Activated CD4-positive, alpha-beta T cell treated with anti-CD3 and anti-CD28 coated beads for 4 hours (primary cell): ENCODE results near the gene DNAJC17.

Experiments used
- DNase-seq, 2 donors: peaks; one replicate each; pipeline ENCODE4 v3.0.0-alpha.2; 2020

Gene DNAJC17

GRCh38 chr15:40723919-40724318, 83.4 kb downstream of the DNAJC17 start:
- DNase-seq = no peak

- DNase-seq = no peak
These were observed 84.3 kb downstream of the DNAJC17 start for GRCh38 chr15:40722934-40723333.

- no peak for DNase-seq
These were observed 84.9 kb downstream of the DNAJC17 start for GRCh38 chr15:40722354-40722753.

- DNase-seq = no peak
These were observed 85.6 kb downstream of the DNAJC17 start for GRCh38 chr15:40721701-40722100.

- DNase-seq = no peak
These were observed 91.1 kb downstream of the DNAJC17 start for GRCh38 chr15:40716165-40716564.
